ENCODE measurements around the gene TLCD3B. TPM values are rescaled to one million over a fixed set of nuclear protein-coding genes. Genes with fewer than 3 reads are reported as not detected.

TLCD3B gene
- total RNA-seq, 2 experiments from 2014 or later = 1.2 to 2.0 TPM

Other genes with a start within 250 kb of the TLCD3B start
- gene KIF22, start 240.5 kb downstream of the TLCD3B start, total RNA-seq = 100 to 1,000 TPM; 145 to 150 TPM
- gene MAZ, start 224.7 kb downstream of the TLCD3B start, total RNA-seq = 100 to 1,000 TPM; 427 to 438 TPM
- 1 to 10 TPM in 1 of 2 experiments, under 1 TPM in 1; 0.52 to 1.3 TPM for gene PRRT2, start 219.1 kb downstream of the TLCD3B start, total RNA-seq
- 10 to 100 TPM; 33.7 to 34.8 TPM for gene PAGR1, start 215.1 kb downstream of the TLCD3B start, total RNA-seq
- gene MVP, start 210.8 kb downstream of the TLCD3B start, total RNA-seq = 10 to 100 TPM; 30.7 to 30.8 TPM
- 10 to 100 TPM; 46.8 to 50.6 TPM for gene CDIPT, start 168.0 kb downstream of the TLCD3B start, total RNA-seq
- under 1 TPM in 1 of 2 experiments, not detected in 1; 0.32 TPM for gene SEZ6L2, start 131.7 kb downstream of the TLCD3B start, total RNA-seq
- gene ASPHD1, start 130.8 kb downstream of the TLCD3B start, total RNA-seq = 1 to 10 TPM; 1.3 to 2.0 TPM
- gene KCTD13, start 105.0 kb downstream of the TLCD3B start, total RNA-seq = 10 to 100 TPM; 27.2 to 30.3 TPM
- gene TMEM219, start 69.2 kb downstream of the TLCD3B start, total RNA-seq = 10 to 100 TPM; 29.3 TPM
- gene TAOK2, start 57.4 kb downstream of the TLCD3B start, total RNA-seq = 10 to 100 TPM; 24.9 to 26.4 TPM
- 10 to 100 TPM; 39.5 to 41.4 TPM for gene HIRIP3, start 35.7 kb downstream of the TLCD3B start, total RNA-seq
- 10 to 100 TPM; 83.8 to 91.1 TPM for gene INO80E, start 35.0 kb downstream of the TLCD3B start, total RNA-seq
- gene DOC2A, start 20.2 kb downstream of the TLCD3B start, total RNA-seq = 1 to 10 TPM in 1 of 2 experiments, under 1 TPM in 1; 0.89 to 1.4 TPM
- gene C16orf92, start 8.1 kb downstream of the TLCD3B start, total RNA-seq = not detected
- 1,000 to 10,000 TPM; 2,800 to 2,893 TPM for gene ALDOA, start 34.5 kb upstream of the TLCD3B start, total RNA-seq
- gene PPP4C, start 44.7 kb upstream of the TLCD3B start, total RNA-seq = 100 to 1,000 TPM; 125 to 127 TPM
- 1 to 10 TPM in 1 of 2 experiments, under 1 TPM in 1; 0.74 to 1.1 TPM for gene TBX6, start 60.7 kb upstream of the TLCD3B start, total RNA-seq
- gene YPEL3, start 64.9 kb upstream of the TLCD3B start, total RNA-seq = 10 to 100 TPM; 11.8 to 12.1 TPM
- gene GDPD3, start 82.3 kb upstream of the TLCD3B start, total RNA-seq = 1 to 10 TPM; 1.7 to 4.3 TPM
- 10 to 100 TPM; 38.9 to 41.6 TPM for gene MAPK3, start 91.9 kb upstream of the TLCD3B start, total RNA-seq
- gene CORO1A, start 152.3 kb upstream of the TLCD3B start, total RNA-seq = 100 to 1,000 TPM; 972 to 977 TPM
- gene BOLA2B, start 162.4 kb upstream of the TLCD3B start, total RNA-seq = 100 to 1,000 TPM; 252 to 257 TPM
- gene SLX1A, start 162.6 kb upstream of the TLCD3B start, total RNA-seq = 10 to 100 TPM; 64.2 to 65.7 TPM
- 10 to 100 TPM in 1 of 2 experiments, 1 to 10 TPM in 1; 9.6 to 12.3 TPM for gene SULT1A3, start 168.0 kb upstream of the TLCD3B start, total RNA-seq
- gene NPIPB13, start 217.2 kb upstream of the TLCD3B start, total RNA-seq = 1 to 10 TPM; 6.8 to 8.1 TPM